ENCODE measurements around the gene KANK4.

GRCh38 chr1:62314454-62315350 lies 4.5 kb downstream of the KANK4 start:
- TF ChIP-seq POLR2A (IDR thresholded peaks at IDR 0.05) (peak in 1 of 2 donors; percentile 20), CTCF (IDR thresholded peaks at IDR 0.05) (no peak), EP300 (IDR thresholded peaks at IDR 0.05) (no peak)
